ENCODE results near the gene SLC16A8.

The SLC16A8 gene

DNA sequence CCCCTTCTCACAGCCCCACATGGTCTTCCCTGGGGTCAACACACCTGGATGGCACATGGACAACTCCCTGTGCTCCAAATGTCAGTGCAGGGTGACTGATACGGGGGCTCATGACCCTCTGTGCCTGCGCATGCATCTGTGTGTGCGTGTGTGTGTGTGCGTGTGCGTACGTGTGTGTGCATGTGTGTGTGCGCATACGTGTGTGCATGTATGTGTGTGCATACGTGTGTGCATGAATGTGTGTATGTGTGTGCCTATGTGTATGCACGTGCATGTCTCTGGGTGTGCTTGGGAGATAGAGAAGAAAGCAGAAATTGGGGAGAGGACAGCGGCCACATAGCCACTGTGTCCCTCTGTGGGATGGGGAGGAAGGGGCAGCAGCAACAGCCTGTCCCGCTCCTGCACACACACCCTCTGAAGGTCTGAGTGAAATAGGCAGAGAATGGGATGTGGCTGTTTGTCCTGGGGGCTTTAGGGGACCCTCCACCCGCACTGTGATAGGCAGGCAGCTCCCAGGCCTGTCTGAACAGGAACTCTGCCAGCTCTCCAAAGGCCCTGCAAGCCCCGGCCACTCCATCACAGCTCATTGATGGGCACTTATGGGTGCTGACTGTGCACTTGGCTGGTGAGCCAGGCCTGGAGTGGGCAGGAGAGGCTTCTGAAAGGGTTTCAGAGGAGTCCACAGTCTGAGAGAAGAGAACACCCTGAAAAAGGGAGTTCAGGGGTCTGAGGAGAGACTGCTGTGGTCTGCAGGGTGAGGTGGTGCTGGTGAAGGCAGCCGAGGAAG, 55.4 kb downstream of the SLC16A8 start:
- DNase-seq (ENCODE audit: low spot score): no peak
